A549 (cell line): ENCODE results near the gene PNMT.

ENCODE experiments used
- CTCF ChIP-seq: fragments of >200 bp; sonication (Bioruptor Twin); formaldehyde crosslinking; IDR thresholded peaks from 3 replicates; pipeline ENCODE4 v1.5.1; 2016
- MAX ChIP-seq: IDR thresholded peaks from 2 replicates; pipeline ENCODE4 v1.6.1; 2012
- POLR2A ChIP-seq: IDR thresholded peaks from 2 replicates; pipeline ENCODE4 v1.6.1; 2012; ENCODE audit warnings: mild to moderate bottlenecking, low read length
- RARB ChIP-seq: fragments of 250-450 bp; sonication (Bioruptor Pico); IDR thresholded peaks from 2 replicates; pipeline ENCODE4 v1.8.0; 2021; ENCODE audit warnings: mild to moderate bottlenecking, moderate library complexity
- REST ChIP-seq: fragments of 200-600 bp; sonication (generic); IDR thresholded peaks from 2 replicates; pipeline ENCODE4 v1.6.1; 2016; ENCODE audit warnings: antibody characterized with exemption, mild to moderate bottlenecking, moderate library complexity
- SMC3 ChIP-seq: fragments of >200 bp; sonication (Bioruptor Twin); formaldehyde crosslinking; IDR thresholded peaks from 3 replicates; pipeline ENCODE4 v1.6.1; 2018; ENCODE audit warnings: inconsistent platforms
- USF2 ChIP-seq: fragments of 450-650 bp; IDR thresholded peaks from 2 replicates; pipeline ENCODE4 v1.6.1; 2014; ENCODE audit warnings: antibody characterized with exemption

GRCh38 chr17:39640591-39641031 lies 27.6 kb upstream of the PNMT start:
- TF ChIP-seq CTCF (no peak), POLR2A (no peak), MAX (no peak), REST (no peak), RARB (CRISPR knock-in tag) (no peak), SMC3 (no peak), USF2 (no peak)
